Measurements from ENCODE around the gene REV1.

- TF ChIP-seq CTCF (IDR thresholded peaks at IDR 0.05), result no peak
- TF ChIP-seq POLR2A (IDR thresholded peaks at IDR 0.05), result no peak
These were observed 41.3 kb downstream of the REV1 start for GRCh38 chr2:99448556-99448955.
